Ammon's horn (tissue), 1 donor: Measurements from ENCODE around the gene LINC00305.

ENCODE experiments used
- DNase-seq: peaks from one replicate; pipeline ENCODE4 v3.0.0-alpha.2; 2016; ENCODE audit warnings: low spot score

LINC00305 gene

DNA sequence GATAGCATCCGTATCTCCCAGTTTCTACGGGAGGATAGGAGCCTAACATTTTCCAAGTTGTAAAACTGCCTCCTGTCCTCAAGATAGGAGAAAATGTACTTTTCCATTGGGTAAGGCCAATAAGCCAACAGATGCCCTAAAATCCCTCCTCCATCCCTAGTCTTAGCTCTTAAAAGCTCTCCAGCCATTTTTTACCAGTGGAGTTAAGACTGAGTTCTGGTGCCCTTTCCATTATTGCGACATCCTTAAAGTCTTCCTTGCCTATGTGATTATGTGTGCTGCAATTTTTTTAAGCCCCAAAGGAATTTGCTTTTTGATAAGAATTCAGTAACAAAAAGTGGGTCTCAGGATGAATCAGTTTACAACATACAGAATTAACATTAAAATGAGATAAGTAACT, 33.0 kb downstream of the LINC00305 start:
- no peak for DNase-seq

DNA sequence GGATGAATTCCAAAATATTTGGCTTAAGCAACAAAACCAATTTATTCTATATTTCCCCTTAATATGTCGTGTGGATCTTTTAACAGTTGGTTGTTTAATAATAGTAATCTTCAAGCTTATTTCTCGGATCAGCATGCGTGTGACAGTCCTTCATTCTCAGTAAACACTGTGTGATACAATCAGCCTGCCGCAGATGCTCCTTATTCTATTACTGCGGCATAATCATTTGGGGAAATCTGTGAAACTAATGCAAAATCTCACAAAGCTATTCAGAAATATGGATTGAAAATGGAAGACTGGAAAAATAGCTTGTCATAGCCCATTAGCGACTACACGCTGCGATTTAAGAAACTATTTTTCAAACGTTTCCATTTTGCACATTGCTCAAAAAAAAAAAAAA, 36.9 kb downstream of the LINC00305 start:
- DNase-seq = no peak

DNA sequence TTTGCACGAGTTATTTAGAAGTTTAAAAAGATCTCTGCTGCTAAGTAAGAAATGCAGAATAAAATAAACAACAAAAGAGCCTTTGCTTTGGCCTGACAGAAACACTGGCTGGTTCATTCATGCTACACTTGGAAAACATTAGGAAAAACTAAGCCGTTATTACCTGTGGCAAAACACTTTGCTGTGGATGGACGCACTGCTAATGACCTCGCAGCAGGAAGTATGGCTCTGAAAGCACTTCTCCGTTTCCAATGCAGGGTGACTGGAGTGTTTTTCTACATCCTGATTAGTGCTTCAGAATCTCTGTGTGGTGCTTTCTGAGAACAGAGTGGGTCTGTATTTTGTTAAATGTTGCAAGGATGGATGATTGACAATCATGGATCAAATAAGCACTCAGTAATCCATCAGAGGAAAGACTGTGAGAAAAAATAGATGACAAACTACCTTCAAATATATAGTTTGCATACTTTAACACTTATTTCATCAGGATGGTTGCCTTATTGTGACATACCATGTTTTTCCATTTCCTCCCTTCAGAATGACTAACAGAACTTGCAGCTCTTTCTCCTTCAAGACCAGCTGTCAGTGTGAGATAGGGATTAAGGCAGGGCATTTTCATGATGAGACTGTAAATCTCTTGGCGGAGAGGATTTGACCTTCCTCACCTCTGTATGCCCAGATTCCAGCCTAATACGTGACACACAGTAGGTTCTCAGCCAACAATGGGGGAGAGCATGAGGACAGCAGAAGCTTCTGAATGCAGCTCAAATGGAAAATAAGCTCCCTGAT, 38.0 kb downstream of the LINC00305 start:
- no peak for DNase-seq

DNA sequence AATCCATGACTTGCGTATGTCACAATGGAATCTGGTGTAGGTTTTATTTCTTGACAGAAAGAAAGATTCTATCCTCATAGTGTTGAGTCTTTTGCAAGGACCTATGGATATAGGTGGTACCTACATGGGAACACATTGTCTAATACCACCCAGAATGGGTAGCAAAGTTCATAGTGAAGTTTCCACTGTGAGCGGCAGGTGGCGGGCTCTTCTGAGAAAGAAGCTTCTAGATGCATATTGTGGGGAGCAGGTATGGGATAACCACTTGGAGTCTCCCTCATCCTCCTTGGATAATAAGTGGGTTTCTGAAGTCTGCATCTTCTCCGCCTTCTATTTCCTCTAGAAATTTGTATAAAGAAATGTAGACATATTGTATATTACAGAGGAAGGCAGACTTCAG, 44.9 kb downstream of the LINC00305 start:
- DNase-seq = no peak

DNA sequence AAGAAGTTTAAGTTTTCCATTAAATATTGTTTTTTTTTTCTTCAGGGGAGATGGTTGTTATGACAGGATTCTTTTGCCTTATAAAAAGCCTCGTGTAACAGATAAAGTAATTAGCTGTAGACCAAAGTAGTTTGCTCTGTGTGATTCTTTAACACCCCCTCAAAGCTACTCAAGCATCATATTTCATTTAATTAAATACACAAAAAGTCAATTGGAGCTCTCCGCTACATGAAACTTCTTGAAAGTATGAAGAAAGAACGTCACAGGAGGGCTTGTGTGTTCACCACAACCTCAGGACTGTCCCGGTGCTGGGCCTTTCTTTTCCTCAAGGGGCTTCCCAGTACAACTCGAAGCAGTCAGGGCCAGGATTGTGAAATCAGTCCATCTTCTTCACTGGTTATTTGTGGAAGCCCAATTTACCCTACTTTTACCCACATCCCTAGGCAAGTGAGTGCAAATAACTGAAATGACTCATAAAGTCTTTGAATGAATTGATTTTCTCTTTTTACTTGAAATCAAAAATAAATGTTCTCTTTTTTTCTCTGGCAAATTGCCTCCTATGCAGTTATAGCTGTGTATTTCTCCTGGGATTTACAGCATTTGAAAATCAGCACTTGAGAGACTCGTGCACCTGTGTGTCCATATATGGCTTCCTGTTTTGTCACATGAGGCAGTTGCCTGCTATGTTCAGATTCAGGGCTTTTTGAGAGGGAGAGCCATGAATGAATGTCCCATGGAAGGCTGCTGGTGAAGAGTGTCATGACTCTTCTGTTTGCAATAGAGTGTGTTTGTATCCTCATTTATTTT, 48.6 kb downstream of the LINC00305 start:
- DNase-seq = no peak

DNA sequence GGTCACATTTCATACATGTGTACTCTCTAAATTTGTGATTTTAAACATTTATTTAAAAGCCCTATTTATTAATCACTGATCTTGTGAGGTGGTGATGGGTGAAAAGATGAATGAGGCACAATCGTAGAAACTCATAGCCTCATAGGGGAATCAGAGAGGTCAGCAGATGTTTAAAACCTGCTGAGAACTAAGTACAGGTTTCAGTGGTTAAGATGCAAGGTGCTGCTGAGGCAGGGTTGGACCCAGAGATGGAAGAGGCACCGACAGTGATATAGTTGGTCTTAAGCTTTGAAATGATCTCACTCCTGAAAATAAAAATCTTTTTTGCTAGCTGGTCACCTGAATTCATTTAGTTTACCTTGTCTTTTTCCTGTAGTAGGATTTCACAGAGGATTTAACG, 49.6 kb downstream of the LINC00305 start:
- DNase-seq = no peak

DNA sequence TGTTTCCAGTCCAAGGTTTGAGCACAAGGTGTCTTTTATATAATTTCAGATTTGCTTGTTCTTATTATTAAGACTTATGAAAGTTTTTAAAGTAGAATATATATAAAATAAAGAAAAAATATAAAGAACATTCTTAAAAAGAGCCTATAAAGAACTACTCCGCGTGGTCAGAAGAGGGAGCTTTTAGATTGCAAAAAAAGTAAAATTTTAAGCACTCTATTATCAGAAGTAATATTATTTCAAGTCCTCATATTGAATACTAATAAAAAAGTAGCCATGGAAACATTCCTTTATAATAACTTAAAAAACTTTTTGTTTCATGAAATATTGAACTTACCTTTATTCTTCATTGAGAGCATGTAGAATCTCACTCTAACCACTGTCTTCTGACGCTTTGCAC, 51.4 kb downstream of the LINC00305 start:
- DNase-seq = no peak

DNA sequence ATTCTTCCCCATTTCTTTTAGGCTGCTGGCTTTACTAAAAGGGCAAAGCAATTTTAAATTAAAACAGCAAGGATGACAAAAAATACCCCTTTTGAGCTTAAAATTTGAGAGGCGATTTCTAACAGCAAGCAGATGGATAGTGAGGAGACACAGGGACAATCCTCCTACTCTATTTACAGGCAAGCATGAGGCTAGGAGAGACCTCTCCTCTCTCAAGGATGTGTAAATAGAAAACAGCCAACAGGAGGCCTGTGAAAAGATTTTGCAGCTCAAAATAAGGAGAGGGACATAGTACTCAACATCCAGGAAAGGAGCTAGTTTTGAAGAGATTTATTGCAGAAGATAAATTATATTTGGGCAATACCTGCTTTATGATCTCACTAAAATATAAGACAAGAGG, 53.8 kb downstream of the LINC00305 start:
- DNase-seq = no peak

DNA sequence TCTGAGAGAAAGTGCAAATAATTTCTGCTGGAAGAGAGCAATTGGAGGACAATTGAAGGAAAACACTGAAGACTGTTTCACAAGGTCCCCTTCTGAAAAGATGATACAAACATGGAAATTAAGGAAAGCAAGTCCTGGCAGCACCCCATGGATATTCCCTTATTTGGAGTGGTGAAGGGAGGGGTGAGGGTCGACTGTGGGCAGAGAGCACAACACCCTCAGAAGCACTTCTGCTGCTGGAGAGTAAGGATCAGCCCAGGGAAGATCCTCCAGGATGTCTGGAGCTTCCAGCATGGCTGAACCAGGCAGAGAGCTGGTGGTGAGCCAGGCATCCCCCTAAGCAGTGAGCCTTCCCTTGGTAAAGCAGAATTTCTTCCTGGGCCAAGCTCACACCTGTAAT, 54.7 kb downstream of the LINC00305 start:
- no peak for DNase-seq

DNA sequence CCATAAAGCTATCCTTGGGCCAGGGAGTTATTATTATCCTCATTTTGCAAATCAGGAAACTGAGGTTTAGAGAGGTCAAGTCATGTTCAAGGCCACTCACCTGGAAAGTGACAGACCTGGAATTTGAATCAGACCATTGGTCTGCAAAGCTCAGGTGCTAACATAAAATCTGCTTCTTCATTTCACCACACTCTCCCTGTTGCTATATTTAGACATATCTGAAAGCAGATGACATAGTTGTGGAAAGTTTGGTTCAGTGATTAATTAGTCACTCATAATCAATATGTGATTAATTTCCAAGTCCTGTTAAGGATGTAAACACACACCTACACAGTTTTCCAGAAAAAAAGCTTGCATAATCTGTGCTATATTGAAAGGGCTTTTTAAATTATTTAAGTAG, 57.4 kb downstream of the LINC00305 start:
- no peak for DNase-seq

DNA sequence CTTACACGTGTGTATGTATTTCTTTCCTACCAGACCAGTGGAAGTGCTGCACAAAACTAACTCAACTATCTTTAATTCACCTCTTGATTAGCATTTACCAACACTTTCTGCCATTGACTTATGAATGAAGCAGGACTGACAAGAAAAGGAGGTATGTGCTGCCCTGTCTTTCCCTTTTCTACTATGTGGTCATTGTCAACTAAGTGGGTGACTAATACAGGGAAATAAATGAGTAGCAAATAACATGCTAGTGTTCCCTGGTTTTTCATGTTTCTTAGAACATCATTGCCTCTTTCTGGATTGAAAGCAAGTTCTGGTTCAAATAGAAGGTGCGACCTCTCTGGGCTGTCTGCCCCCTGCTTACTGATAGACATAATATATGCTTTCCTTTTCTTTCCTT, 58.0 kb downstream of the LINC00305 start:
- DNase-seq = no peak

DNA sequence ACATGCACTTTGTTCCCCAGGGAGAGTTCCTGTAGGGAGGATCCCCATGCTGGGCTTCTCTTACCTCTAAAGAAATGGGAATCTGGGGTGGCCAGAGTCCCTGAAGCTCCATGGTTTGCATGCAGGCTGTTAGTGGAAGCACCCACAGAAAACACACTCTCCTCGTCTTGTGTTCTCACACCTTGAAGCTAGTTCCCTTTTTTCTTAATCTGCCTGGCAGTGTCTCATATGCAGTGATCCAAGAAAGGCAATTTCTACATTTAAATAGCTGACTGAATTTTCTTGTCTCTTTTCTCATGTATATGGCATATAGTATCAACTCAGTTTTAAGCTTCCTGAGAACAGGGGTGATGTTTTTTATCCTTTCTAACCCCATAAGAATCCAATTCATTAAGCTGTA, 65.0 kb downstream of the LINC00305 start:
- no peak for DNase-seq

DNA sequence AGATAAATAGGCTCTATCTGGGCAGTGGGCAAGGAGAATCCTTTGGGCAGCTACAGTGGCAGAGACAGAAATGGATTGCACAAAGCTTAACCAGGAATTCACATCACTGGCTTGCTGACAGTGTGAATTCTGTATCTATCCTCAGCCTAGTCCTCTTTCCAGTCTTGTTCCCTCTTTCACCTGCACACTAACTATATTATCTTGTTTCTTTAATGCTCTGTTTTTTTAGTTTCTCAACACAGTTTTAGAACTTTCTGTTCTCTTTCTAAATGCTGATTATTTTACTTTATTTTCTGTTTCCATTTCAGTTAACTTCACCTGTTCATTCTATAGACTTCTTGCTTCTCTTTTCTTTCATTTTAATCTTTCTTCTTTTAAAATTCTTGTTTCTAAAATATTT, 66.4 kb downstream of the LINC00305 start:
- DNase-seq = no peak

DNA sequence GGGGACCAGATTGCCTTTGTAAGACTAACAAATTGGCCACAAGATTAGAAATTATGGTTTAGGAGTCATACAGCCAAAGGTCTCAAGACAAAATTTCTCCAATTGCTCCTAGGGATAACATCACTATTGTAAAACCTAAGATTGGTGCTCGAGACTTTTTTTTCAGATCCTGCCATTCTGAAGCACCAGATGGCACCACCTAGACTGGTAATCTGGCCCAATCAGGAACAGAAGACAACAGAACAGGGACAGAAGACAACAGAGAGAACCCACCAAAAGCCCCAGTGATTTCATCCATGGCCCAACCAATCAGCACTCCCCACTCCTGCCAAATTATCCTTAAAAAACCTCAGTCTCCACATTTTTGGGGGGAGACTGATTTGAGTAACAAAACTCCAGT, 66.8 kb downstream of the LINC00305 start:
- DNase-seq = no peak

DNA sequence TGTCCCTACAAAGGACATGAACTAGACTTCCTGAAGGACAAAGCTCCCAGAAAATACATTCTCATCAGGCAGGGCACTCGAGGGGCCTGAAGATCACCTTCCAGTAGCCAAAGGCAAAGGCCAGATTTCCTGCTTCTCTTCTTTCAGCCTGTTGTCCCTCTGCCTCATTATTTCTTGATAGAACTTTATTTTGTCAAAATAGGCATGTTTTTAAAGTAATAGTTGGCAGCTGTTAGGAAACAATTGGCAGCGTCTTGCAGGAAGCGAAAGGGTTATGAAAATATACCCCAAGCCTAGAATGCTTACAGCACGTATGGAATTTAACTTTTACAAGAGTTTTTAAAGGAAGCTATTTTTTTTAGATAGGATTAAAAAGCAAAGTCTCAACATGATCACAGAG, 74.9 kb downstream of the LINC00305 start:
- DNase-seq = no peak

DNA sequence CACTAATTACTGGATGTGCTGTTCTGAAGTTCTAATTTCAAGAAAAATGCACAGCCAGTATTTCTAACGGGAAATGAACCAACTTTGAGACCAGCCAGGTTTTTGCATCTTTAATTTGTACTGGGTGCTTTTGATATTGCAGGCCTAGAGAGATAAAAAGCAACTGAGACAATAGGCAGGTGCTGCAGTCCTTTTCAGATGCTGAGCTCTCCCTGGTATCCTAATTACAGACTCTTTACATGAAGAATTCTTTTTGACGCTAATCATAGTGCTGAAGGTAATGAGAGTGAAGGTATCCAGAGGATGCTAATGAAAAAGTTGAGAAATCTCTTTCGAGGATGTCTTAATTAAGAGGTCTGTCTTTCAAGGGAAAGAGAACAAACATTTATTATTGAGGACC, 93.9 kb downstream of the LINC00305 start:
- DNase-seq = no peak

DNA sequence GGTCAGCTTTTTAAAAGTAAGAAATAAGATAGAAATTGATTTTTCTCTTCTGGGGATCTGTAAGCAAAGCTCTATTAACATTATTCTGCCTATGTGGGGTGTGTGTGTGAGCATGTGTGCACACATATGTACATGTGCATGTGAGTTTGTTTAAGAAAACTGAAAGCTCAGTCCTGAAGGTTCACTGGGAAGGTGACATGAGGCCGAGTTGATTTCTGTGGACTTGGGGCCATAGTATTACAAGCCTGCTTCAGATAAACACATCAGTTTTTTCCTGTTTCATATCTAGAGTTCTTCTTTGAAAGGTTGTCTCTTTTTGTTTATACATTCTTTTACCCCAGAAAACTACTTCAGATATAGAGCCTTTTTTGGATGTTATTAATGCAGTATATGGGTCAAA, 95.6 kb downstream of the LINC00305 start:
- DNase-seq = no peak

DNA sequence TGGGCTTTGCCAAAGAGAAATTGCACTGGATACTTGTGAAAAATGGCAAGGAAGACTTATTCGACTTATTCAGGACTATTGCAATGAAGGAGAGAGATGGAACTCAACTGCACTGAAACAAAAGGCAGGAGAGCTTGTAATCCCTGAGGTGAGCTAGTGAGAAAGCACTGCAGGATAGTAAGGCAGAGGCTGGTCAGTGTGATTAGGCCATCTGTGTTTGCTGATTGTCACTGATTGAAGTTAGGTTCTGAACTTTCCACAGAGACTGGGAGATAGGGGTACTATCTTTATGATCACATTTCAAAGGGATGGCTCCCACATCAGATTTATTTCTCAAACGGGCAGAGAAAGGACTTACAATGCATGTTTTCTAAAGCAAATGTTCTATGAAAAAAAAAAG, 96.1 kb downstream of the LINC00305 start:
- DNase-seq = no peak

DNA sequence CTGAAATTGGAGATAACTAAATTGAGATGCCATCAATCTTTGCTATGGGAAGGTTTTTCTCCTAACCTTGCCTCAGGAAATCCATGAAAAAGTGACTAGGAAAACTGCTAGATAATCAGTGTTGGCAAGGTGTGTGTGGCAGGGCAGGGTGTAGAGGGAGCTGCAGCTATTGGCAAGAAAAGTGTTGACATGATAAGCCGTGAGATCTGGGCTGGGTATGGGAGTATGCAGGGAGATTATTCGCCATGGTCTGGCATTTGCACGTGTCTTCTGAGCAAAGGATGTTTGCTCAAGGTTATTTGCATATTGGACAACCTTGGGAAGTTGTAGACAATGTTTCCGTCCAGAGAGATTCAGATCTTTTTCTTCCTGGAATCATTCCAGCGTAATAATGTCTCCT, 104.3 kb downstream of the LINC00305 start:
- DNase-seq = no peak

DNA sequence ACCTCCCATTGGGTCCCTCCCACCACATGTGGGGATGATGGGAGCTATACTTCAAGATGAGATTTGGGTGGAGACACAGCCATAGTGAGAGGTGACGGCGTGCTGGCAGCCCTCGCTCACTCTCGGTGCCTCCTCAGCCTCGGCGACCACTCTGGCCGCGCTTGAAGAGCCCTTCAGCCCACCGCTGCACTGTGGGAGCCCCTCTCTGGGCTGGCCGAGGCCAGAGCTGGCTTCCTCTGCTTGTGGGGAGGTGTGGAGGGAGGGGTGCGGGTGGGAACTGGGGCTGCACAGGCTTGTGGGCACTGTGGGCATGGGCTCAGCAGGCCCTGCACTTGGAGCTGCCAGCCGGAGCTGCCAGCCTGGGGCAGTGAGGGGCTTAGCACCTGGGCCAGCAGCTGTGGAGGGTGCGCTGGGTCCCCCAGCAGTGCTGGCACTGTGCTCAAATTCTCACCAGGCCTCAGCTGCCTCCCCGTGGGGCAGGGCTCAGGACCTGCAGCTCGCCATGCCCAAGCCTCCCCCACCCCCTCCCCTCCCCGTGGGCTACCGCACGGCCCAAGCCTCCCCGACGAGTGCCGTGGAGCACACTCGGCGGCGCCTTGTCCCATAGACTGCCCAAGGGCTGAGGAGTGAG, 106.0 kb downstream of the LINC00305 start:
- DNase-seq = no peak

DNA sequence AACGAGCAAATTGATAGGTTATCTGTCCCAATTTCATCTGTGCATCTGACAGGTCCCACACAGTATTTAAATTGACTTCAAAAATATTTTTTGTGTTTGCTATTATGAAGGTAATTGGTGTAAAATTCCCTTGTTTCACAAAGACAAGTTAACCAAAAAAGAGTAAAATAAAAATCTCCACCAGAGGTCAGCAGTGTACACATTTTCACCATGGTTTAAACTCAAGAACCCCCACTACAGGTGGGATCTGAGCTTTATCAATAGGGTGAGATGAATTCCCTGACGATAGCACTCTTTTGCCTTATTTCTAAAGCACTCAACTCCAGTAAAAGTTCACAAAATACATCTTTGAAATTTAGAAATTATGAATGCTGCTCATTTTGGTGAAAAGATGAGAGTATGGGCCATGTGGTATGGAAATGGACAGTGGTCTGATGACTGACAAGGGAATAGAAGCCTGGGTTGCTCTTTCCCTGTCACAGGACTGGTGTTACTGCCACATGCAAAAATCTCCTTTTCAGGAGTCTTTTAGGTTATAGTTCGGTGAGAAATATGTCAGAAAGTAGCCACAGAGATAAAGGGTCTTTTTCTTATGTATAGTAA, 111.0 kb downstream of the LINC00305 start:
- no peak for DNase-seq

DNA sequence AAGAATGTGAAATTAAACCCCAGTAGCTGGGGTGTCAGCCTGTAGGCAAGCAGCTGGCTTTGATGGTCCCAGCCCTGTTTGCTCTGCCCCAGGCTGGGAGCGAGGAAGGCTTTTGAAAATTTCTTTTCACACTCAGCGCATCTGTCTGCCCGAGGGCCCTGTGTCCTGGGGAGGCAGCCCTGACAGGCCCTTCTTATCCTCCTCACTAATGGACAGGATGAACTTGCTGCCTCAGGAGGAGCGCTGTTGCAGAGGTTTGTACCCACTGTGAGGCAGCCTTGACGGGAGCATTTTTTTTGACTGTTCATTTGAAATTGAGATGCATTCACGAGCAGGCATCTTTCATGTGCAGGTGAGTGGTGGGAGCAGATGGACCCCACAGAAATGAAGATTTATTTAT, 116.6 kb downstream of the LINC00305 start:
- no peak for DNase-seq

DNA sequence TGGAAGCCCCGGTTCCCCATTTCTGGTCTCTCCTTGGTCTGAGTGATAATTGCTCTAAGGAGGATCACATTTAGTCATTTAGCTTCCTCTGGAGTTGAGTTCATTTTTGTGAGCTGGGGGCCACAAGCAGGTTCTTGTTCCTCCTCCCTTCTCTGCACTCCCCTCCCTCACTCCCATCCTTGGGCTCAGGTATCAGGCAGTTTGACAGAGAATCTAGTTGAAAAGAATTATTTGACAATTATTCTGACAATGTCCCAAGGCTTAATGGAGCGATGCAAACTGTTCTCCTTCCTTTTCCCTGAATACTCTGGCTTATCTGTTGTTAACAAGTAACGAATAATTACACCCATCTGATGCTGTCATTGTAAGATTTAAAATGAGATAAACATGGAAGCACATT, 117.5 kb downstream of the LINC00305 start:
- no peak for DNase-seq
